Gastrocnemius medialis (tissue), 4 donors: Measurements from ENCODE around the gene APOC3. TPM values are rescaled to one million over a fixed set of nuclear protein-coding genes. Genes with fewer than 3 reads are reported as not detected.

Experiments
- ATAC-seq, 2 donors: fragments of 150-250 bp; one replicate each; pipeline ENCODE4 v1.9.1; 2016
- DNase-seq, 2 donors: peaks; one replicate each; pipeline ENCODE4 v3.0.0-alpha.2; 2019
- H3K27ac ChIP-seq, 4 donors: fragments of 200-600 bp; sonication (generic); 1 replicate in 1 of 4; 2 replicates in 3 of 4; pipeline ENCODE4 v1.5.1; 2016 to 2018; ENCODE audit warnings: mild to moderate bottlenecking in 2 of 4, moderate library complexity in 1 of 4
- H3K27me3 ChIP-seq, 3 donors: fragments of 200-600 bp; sonication (generic) in 2 of 3; 1 replicate in 1 of 3; 2 replicates in 2 of 3; pipeline versions ENCODE4 v1.5.1 to v1.6.0; 2016 to 2019; ENCODE audit warnings: mild to moderate bottlenecking in 1 of 3, moderate library complexity in 1 of 3
- H3K36me3 ChIP-seq, 2 donors: fragments of 200-600 bp; sonication (generic) in 1 of 2; one replicate each; pipeline ENCODE4 v1.5.1; 2017 to 2018
- H3K4me1 ChIP-seq, 2 donors: fragments of 200-600 bp; sonication (generic) in 1 of 2; one replicate each; pipeline ENCODE4 v1.5.1; 2016 to 2017; ENCODE audit warnings: mild to moderate bottlenecking in 2 of 2
- H3K4me3 ChIP-seq, 4 donors: fragments of 200-600 bp; sonication (generic) in 3 of 4; 1 replicate in 1 of 4; 2 replicates in 3 of 4; pipeline ENCODE4 v1.5.1; 2016 to 2019; ENCODE audit warnings: mild to moderate bottlenecking in 2 of 4
- H3K9me3 ChIP-seq, 3 donors: fragments of 200-600 bp; sonication (generic) in 2 of 3; 1 replicate in 1 of 3; 2 replicates in 2 of 3; pipeline ENCODE4 v1.5.1; 2016 to 2019
- POLR2A ChIP-seq, 2 donors: fragments of 450-650 bp; IDR thresholded peaks; one replicate each; pipeline ENCODE4 v1.6.1; 2017; ENCODE audit warnings: antibody characterized with exemption in 2 of 2, mild to moderate bottlenecking in 2 of 2, moderate library complexity in 2 of 2
- in situ Hi-C, 4 donors: fragments of 200-750 bp; cut with MboI; loops; one replicate each; pipeline versions ENCODE4 v1.15.0 to v1.8.0; 2017; ENCODE audit warnings: low sequenced_read_pairs in 4 of 4
- intact Hi-C: fragments of 100-400 bp; cut with DNase I; formaldehyde crosslinking; loops from one replicate; pipeline ENCODE4 v1.15.1; 2023; ENCODE audit warnings: low total_unique reads
- total RNA-seq, 4 donors: library from RNA; depleted of rRNA; stranded (reverse); fragments of >200 nt; gene quantifications; one replicate each; pipeline versions ENCODE4 v1.1.0 to v1.2.3, GENCODE V29; 2016
- TF ChIP-seq, protein P1 (sequence below), 5 experiments: fragments of 450-650 bp in 3 of 5; fragments of 200-600 bp in 2 of 5; sonication (generic) in 2 of 5; IDR thresholded peaks in 4 of 5; conservative IDR thresholded peaks in 1 of 5; 1 replicate in 4 of 5; 2 replicates in 1 of 5; pipeline ENCODE4 v1.5.1; 2016 to 2019; ENCODE audit warnings: antibody characterized with exemption in 5 of 5, mild to moderate bottlenecking in 3 of 5, moderate library complexity in 3 of 5

The APOC3 gene
- total RNA-seq, 4 donors from 2014 or later, result 19.3 to 45.7 TPM; not detected in 2

DNA sequence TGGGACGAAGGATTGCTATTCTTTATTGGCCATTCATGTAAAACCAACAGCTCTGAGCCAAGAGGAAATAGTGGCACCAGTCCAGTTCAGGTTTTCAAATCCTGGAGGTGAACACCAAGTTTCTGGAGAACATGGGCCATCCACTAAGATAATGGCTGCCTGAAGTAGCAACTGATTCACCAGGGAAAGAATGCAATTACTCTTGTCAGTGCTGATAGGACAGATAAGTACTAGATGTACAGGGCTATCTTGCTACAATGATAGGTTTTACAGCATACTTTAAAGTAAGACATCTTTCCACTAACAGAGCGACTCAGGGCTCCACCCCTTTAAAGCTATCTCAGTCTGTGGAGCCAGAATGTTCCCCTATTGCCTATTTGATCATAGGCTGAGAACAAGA is 44.5 kb downstream of the APOC3 start:
- peaks cover 6 to 23% of the 10 kb centered on the region in 2 donors for H3K4me1 ChIP-seq
- ATAC-seq (no peak), DNase-seq (no peak)
- H3K27me3 ChIP-seq, result no peaks in the 10 kb centered on the region
- H3K9me3 ChIP-seq, result no peaks in the 10 kb centered on the region
- in situ Hi-C loops, result loop anchor here in 1 of 4 donors (10.0 kb wide), 1 partner anchor 361 kb away; the partner anchor contains the start of genes PCSK7 and RNF214
- no peak overlapping the region for H3K4me3 ChIP-seq
- intact Hi-C loops, result no loop called here
- H3K36me3 ChIP-seq, result peaks cover 0 to 38% of the 10 kb centered on the region in 2 donors
- H3K27ac ChIP-seq, result no peak overlapping the region
- TF ChIP-seq, protein P1, sequence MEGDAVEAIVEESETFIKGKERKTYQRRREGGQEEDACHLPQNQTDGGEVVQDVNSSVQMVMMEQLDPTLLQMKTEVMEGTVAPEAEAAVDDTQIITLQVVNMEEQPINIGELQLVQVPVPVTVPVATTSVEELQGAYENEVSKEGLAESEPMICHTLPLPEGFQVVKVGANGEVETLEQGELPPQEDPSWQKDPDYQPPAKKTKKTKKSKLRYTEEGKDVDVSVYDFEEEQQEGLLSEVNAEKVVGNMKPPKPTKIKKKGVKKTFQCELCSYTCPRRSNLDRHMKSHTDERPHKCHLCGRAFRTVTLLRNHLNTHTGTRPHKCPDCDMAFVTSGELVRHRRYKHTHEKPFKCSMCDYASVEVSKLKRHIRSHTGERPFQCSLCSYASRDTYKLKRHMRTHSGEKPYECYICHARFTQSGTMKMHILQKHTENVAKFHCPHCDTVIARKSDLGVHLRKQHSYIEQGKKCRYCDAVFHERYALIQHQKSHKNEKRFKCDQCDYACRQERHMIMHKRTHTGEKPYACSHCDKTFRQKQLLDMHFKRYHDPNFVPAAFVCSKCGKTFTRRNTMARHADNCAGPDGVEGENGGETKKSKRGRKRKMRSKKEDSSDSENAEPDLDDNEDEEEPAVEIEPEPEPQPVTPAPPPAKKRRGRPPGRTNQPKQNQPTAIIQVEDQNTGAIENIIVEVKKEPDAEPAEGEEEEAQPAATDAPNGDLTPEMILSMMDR (IDR thresholded peaks at IDR 0.05 in 4 of 5, conservative IDR thresholded peaks at IDR 0.05 in 1 of 5), result no peak
- no peak for TF ChIP-seq POLR2A (IDR thresholded peaks at IDR 0.05)

DNA sequence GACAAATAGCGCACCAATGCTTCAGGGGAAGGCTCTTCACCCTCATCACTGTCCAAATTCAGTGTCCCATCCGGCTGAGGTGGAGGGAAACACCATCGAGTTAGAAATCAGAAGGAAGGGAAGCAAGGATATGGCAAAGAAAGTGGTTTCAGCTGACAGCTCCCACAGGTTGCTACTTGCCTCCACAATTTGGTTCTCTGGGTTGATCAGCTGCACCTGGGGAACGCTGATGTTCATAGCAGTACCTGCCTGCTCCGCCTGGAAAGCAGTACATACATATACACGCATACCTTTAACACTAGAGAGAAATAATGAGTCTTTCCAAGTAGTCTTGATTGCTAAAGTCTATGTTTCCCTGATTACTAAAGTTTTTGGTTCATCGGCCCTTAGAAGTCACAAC is 45.5 kb downstream of the APOC3 start:
- Histone ChIP-seq H3K4me1 (peaks cover 7 to 19% of the 10 kb centered on the region in 2 donors), H3K9me3 (no peaks in the 10 kb centered on the region), H3K27me3 (no peaks in the 10 kb centered on the region), H3K27ac (no peak overlapping the region), H3K36me3 (peaks cover 0 to 29% of the 10 kb centered on the region in 2 donors), H3K4me3 (no peak overlapping the region)
- intact Hi-C loops (no loop called here), in situ Hi-C loops (loop anchor here in 3 of 4 donors (5.0 to 25.0 kb wide), 4 partner anchors 227 to 362 kb away; partner anchors contain the start of genes PCSK7 (in 2 of the 3) and RNF214 (in 2 of the 3))
- DNase-seq, result no peak
- ATAC-seq, result no peak
- TF ChIP-seq, protein P1 (IDR thresholded peaks at IDR 0.05 in 4 of 5, conservative IDR thresholded peaks at IDR 0.05 in 1 of 5), result no peak
- no peak for TF ChIP-seq POLR2A (IDR thresholded peaks at IDR 0.05)

DNA sequence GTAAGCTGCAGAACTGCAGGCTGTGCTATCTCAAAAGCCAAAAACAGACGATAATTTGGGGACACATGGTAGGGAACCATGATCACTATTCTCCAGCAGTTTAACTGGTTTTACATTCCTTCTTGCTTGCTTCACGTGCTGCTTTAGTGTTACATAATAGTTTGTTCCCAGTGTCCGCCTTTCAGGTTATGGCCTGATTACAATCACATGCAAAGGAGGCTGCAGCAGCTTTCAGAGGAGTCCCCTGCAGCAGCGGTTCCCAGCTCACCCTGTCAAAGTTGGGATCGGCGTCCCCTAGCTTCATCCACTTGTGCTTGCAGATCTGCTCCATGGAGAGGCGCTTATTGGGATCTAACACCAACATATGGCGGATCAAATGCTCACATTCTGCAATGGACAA is 46.9 kb downstream of the APOC3 start:
- intact Hi-C loops, result no loop called here
- Histone ChIP-seq H3K4me1 (peaks cover 18 to 23% of the 10 kb centered on the region in 2 donors), H3K27ac (no peak overlapping the region), H3K4me3 (no peak overlapping the region), H3K9me3 (no peaks in the 10 kb centered on the region), H3K36me3 (peaks cover 0 to 29% of the 10 kb centered on the region in 2 donors), H3K27me3 (no peaks in the 10 kb centered on the region)
- DNase-seq, result no peak
- TF ChIP-seq, protein P1 (IDR thresholded peaks at IDR 0.05 in 4 of 5, conservative IDR thresholded peaks at IDR 0.05 in 1 of 5), result no peak
- no peak for TF ChIP-seq POLR2A (IDR thresholded peaks at IDR 0.05)
- no peak for ATAC-seq
- in situ Hi-C loops, result loop anchor here in 3 of 4 donors (5.0 to 25.0 kb wide), 4 partner anchors 226 to 361 kb away; partner anchors contain the start of genes PCSK7 (in 2 of the 3) and RNF214 (in 2 of the 3)

DNA sequence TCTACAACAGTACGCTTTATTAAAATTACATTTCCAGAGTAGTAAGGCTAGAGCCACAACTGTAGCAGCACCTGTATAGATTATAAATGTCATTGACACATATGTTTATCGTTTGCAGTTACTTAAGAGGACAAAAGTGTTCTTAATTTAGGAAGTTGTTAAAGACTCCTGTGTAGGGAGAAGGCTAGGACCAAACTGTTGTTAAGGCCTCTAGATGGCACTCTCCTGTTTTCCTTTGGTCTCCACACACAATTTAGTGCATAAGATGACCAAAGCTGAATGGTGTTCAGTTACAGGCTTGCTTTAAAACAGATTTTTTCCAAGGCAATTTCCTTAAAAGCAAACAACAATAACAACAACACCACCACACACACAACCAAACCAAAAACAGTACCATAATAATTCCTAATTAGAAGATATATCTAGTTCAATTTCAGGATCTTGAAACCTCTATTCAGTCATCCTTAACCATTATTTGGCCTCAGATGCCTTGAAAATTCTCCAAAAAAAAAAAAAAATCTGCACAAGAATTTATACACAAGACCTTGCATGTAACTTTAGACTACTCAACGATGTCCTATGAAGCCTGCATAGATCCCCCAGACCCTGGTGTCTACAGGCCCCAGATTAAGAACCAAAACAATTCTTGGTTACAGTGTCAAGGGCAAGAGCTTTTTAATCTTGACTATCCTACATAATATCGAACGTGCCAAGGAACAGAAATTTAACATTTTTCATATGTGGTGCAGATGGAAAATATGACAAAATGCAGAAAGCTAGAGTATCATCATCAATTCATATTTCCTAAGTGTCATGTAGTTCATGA is 50.3 kb downstream of the APOC3 start:
- TF ChIP-seq POLR2A (IDR thresholded peaks at IDR 0.05), result no peak
- TF ChIP-seq, protein P1 (IDR thresholded peaks at IDR 0.05 in 4 of 5, conservative IDR thresholded peaks at IDR 0.05 in 1 of 5), result peak; percentile 44 to 70 (median 51)
- no peaks in the 10 kb centered on the region for H3K27me3 ChIP-seq
- H3K27ac ChIP-seq, result no peak overlapping the region
- no peak overlapping the region for H3K4me3 ChIP-seq
- intact Hi-C loops, result loop anchor here (1.0 to 2.0 kb wide), 3 partner anchors 219 to 346 kb away; partner anchors contain the start of gene SIK3
- in situ Hi-C loops, result loop anchor here (5.0 to 25.0 kb wide), 5 partner anchors 222 to 357 kb away; partner anchors contain the start of genes PCSK7 (in 2 of the 4) and RNF214 (in 2 of the 4)
- H3K4me1 ChIP-seq, result peaks cover 12 to 16% of the 10 kb centered on the region in 2 donors
- ATAC-seq (peak; percentile 46 to 78), DNase-seq (no peak)
- no peaks in the 10 kb centered on the region for H3K9me3 ChIP-seq
- peaks cover 0 to 5% of the 10 kb centered on the region in 2 donors for H3K36me3 ChIP-seq
